DMS53 treated with DMSO at 0.1 percent for 48 hours (cell line): ENCODE results near the gene NOL4.
A peak's percentile ranks its signal among the peaks of the same experiment; 100 is the strongest.
"Not testable (repeated sequence)": the region's sequence is repeated elsewhere in the genome, so short reads cannot be mapped to it uniquely, and the experiment has no call there.

Experiments used
- DNase-seq: peaks from one replicate; lab custom pipeline; 2025; ENCODE audit not compliant: unreplicated experiment; lab: John Stamatoyannopoulos, UW

Gene NOL4

DNA sequence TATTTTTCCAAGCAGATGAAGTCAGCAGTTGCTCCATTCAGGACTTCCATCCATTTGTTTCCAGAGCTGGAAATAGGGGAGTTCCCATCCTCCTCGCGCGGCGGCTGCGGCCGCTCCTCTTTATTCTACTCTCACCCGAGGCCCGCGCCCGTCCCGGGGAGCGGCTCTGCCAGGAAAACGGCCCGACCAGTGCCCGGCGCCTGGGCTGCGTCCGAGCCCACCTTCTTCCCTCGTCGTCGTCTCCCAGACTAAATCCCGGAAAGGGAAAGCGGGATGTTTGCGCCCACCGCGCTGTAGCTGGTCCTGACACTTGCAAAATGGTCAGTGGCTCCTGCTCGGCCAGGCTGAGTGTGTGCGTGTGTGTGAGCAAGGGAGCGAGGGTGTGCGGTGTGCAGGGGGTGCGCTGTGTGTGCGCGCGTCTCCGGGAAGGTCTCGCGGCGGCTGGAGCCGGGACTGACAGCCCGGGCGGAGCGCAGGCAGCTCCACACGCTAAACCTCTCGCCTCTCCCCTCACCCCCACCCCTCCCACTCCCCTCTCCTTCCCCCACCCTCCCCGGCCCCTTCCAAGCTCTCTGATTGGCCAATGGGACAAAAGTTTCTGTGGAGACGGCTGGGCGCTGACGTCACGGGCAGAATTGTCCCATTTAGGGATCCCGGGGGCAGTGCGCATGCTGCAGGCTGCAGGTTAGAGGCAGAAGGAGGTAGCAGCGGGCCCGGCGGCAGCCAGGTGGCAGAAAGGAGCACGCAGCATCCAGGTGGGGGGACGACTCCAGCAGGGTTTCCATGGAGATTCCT, at the start of gene NOL4:
NOL4 (minus strand) TSS at position 491 of the 795 bp plus-strand sequence. CDS start 1,660 bp downstream, outside the sequence.
- peak; percentile 78 for DNase-seq

- not testable (repeated sequence) for DNase-seq
Observed at GRCh38 chr18:34266029-34266428, 41.3 kb upstream of the NOL4 start.

DNA sequence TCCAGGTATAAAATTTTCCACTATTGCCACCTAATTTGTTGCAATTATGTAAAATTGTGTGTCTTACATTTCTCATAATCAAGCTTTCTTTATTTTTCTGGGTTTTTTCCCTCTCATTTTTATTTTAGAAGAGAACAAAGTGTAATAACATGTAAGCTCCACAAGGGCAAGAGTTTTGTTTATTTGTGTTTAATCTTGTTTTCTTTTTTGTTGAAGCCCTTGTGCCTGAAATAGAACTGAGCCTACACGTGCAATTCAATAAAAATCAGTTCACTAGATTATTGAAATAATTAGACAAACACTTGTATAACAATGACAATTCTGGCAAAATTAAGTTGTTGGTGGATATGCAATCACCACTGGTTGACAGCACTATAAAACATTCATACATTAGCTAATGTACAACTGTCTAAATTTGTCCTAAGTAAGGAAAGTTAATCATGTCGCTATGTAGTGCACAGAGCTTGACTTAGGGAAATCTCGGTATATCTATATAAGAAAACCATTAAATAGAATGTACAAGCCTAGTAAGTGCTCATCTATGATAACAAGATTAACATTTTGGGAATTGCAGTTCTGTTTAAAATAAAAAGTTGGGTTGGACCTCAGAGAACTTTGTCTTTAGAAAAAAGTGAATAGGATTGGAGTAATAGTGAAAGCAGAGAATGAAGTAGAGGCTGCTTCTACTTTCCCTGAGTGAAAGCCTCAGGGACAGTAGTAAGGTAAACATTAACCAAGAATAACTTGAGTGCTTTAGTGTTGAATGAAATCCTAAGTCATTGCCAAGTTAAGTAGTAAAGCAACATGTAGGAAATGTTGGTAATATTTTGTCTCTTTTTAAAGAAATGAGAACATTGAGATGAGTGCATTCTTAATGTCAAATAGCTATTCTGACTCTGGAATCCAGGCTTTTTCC, 37.4 kb upstream of the NOL4 start:
- DNase-seq, result peak; percentile 45

DNA sequence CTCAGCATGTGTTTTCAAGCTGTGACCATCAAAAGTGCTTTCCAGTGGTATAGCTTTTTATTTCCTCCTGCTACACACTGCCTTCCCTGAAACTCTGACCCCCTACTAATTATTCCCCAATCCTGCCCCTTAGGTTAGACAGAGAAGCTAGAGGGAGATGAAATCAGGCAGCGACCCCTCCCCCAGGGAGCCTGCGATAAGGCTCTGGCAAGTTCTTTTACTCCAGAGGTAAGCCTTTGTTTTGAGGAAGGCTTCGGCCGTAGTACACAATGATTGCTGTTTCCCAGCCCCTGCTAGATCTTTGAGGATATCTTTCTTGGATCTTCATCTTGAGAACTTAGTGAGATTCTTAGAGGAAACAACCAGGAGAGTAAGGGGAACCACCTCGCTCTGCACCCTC, 33.5 kb upstream of the NOL4 start:
- no peak for DNase-seq

GRCh38 chr18:34251919-34252318, 27.2 kb upstream of the NOL4 start:
- DNase-seq, result no peak

DNA sequence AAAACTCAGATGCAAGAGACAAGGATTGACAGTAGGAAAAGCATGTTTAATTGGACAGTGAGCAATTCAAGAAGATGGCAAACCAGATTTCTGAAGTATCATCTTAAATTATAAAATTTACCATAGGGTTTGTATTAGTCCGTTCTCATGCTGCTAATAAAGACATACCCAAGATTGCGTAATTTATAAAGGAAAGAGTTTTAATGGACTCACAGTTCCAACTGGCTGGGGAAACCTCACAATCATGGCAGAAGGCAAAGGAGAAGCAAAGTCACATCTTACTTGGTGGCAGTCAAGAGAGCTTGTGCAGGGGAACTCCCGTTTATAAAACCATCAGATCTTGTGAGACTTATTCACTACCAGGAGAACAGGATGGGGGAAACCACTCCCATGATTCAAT, 24.0 kb upstream of the NOL4 start:
- DNase-seq, result no peak

DNA sequence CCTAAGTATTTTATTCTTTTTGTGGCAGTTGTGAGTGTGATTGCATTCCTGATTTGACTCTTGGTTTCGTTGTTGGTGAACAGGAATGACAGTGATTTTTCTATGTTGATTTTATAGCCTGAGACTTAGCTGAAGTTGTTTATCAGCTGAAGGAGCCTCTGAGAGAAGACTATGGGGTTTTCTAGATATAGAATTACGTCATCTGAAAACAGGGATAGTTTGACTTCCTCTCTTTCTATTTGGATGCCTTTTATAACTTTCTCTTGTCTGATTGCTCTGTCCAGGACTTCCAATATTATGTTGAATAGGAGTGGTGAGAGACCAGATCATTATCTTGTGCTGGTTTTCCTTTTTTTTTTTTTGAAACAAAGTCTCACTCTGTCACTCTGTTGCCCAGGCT, 18.0 kb upstream of the NOL4 start:
- DNase-seq, result no peak

- DNase-seq, result not testable (repeated sequence)
Observed at GRCh38 chr18:34233781-34234388, 9.2 kb upstream of the NOL4 start.

DNA sequence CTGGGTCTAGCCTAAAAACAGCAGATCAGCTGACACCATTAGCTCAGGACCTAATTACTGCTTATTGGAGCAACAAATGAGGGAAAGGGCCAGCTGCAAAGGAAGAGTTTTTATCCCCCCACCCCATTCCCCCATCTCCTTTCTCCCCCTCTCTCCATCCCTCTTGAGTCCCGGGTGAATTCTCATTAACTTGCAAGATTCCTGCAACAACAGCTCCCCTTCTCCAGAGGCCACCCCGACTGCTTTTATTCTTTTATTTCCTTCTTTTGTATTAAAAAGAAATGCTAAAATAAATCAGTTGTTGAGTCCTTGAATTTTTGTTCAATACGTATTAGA, 473 bp upstream of the NOL4 start:
- DNase-seq, result no peak

- peak; percentile 10 for DNase-seq
Observed at GRCh38 chr18:34223893-34224422, 755 bp downstream of the NOL4 start.

- DNase-seq, result peak; percentile 69
Observed at GRCh38 chr18:34223164-34223892, 1.4 kb downstream of the NOL4 start.

GRCh38 chr18:34222307-34223163, 2.2 kb downstream of the NOL4 start:
- DNase-seq, result peak; percentile 68

- DNase-seq, result peak; percentile 34
Observed at GRCh38 chr18:34221971-34222306, 2.8 kb downstream of the NOL4 start.

DNA sequence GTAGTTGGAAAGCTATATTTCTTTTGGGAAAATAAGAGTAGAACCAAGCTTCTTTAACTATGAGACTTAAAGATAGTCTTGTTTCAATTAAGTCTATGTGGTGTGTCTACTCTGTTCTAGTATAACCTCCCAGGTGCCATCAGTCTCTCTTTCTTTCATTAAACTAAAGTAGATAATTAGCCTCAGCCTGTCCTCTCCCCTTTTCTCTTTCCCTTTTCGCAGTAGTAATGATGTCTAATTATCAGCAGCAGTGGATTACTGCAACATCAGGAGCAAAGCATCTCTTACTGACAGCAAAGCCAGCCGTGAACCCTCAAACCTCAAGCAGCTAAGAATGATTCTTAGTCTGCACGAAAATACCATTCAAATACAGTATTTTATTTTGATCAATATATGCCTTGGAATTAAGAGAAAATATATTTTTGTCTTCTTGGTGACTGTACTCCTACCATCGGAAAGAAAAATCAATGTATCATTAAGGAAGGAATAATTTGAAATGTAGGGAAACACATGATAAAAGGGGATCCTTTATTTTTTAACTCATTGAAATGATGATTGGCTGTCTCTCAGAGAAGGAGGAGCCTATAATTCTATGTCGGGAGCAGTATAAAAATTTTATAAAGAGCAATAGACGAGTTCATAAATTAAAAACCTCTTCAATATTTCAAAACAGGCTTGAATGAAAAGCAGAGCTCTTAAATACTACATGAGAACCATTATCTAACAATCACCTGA, 4.5 kb downstream of the NOL4 start:
- DNase-seq, result no peak

- DNase-seq, result no peak
Observed at GRCh38 chr18:34219651-34220050, 5.1 kb downstream of the NOL4 start.

- DNase-seq, result no peak
Observed at GRCh38 chr18:34212511-34212910, 12.2 kb downstream of the NOL4 start.

DNA sequence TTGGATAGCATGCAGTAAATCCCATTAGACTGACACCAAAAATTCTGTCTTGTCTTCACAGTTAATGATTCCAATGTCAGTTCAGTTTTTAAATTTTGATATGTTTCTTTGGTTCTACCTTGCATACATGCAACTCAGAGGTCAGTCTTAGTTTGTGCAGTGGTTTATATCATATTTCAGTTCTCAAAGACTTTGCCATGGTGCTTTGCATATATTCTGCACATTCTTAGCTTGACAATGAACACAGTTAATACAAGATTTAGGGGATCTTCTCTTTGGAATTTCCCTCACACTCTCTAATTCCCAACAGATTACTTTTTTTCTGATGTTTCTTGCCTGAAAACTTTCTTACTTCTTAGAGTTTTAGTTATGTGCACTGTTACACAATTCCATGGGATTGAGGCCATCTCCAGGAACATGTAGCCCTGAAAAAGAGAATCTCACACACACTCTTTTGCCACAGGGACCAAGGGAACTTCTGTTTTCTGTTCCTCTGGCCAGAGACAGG, 17.3 kb downstream of the NOL4 start:
- no peak for DNase-seq

- DNase-seq, result no peak
Observed at GRCh38 chr18:34203866-34204265, 20.8 kb downstream of the NOL4 start.

DNA sequence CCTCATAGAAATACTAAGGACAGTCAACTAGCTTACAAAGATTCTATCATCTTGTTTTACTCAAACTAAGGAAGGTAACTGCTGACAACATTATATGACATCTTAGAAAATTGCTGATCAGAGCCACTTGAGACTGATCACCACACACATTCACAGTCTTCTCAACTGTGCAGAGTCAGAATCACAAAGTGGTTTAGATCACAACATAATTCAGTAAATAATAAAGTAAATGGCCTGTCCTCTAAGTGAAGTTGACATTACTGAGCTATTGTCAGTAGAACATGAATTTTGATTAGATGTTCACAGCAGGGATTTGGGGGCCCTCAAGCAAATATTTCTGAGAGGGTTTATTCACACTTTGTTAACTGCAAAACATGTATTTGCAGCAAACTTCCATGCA, 28.5 kb downstream of the NOL4 start:
- no peak for DNase-seq
